ENCODE measurements around the gene CRK.

- no peak for TF ChIP-seq POLR2A (IDR thresholded peaks at IDR 0.05)
- TF ChIP-seq EP300 (IDR thresholded peaks at IDR 0.05): no peak
- TF ChIP-seq CTCF (IDR thresholded peaks at IDR 0.05): no peak
These were observed 69.8 kb downstream of the CRK start for GRCh38 chr17:1386265-1386664.
